HCT116 (cell line): ENCODE data around the gene LMAN1L. TPM values are rescaled to one million over a fixed set of nuclear protein-coding genes. Genes with fewer than 3 reads are reported as not detected.

ENCODE experiments used
- ATAC-seq: fragments of 200-7000 bp; cut with Tn5 transposase; 2 replicates; pipeline ENCODE4 v1.9.1; 2020; ENCODE audit warnings: mild to moderate bottlenecking, moderate library complexity
- BruUV-seq: library from RNA; stranded (reverse); fragments of 400-500 nt; replicated peaks from 2 replicates; lab custom pipeline; 2021; lab: Mats Ljungman, UMichigan
- CTCF ChIA-PET: fragments of 300-600 bp; sonication (Branson Sonifier 250); formaldehyde crosslinking; loops from one replicate; lab custom pipeline; 2021; ENCODE audit warnings: antibody characterized with exemption; lab: Charles Lee
- POLR2A ChIA-PET: fragments of 300-600, 350-600 bp; sonication (Branson Sonifier 250); formaldehyde crosslinking; loops from one replicate; lab custom pipeline; 2021; ENCODE audit warnings: antibody characterized with exemption; lab: Charles Lee
- RAD21 ChIA-PET, 2 experiments: fragments of 300-600 bp; sonication (Branson Sonifier 250); formaldehyde crosslinking; loops; one replicate each; lab custom pipeline; 2023; ENCODE audit warnings: low total read pairs in 2 of 2; ENCODE audit not compliant: uncharacterized antibody in 2 of 2, unreplicated experiment in 2 of 2, low non-redundant PET in 1 of 2; lab: Charles Lee
- DNase-seq: peaks from one replicate; pipeline ENCODE4 v3.0.0-alpha.2; 2010; ENCODE audit warnings: low read depth, low spot score
- H2AFZ ChIP-seq: fragments of 200-600 bp; shearing (Covaris generic), sonication (generic); 2 replicates; pipeline ENCODE4 v1.6.1; 2017; ENCODE audit warnings: low read depth, mixed run types, mixed read lengths, antibody characterized with exemption, low read length; ENCODE audit not compliant: poor library complexity, severe bottlenecking
- H3K27ac ChIP-seq: 2 replicates; pipeline ENCODE4 v1.5.1; 2012; ENCODE audit warnings: low read depth, low read length
- H3K27me3 ChIP-seq: fragments of 200-600 bp; sonication (generic); 2 replicates; pipeline ENCODE4 v1.6.1; 2016; ENCODE audit warnings: mixed run types, low read length, mixed read lengths; ENCODE audit not compliant: insufficient read depth
- H3K36me3 ChIP-seq, 2 experiments: fragments of 200-500 bp in 1 of 2; fragments of 200-600 bp in 1 of 2; sonication (Bioruptor generic) in 1 of 2; sonication (generic) in 1 of 2; 2 replicates each; pipeline versions ENCODE4 v1.5.1 to v1.6.1; 2014 to 2016; ENCODE audit warnings: low read length in 2 of 2, inconsistent platforms in 1 of 2, mixed read lengths in 1 of 2, mixed run types in 1 of 2; ENCODE audit not compliant: insufficient read depth in 2 of 2, control insufficient read depth in 1 of 2
- H3K4me1 ChIP-seq, 2 experiments: fragments of 200-600 bp in 1 of 2; sonication (generic) in 1 of 2; 2 replicates each; pipeline versions ENCODE4 v1.5.1 to v1.6.1; 2012 to 2017; ENCODE audit warnings: low read length in 2 of 2, inconsistent platforms in 1 of 2, mild to moderate bottlenecking in 1 of 2, mixed read lengths in 1 of 2, mixed run types in 1 of 2, moderate library complexity in 1 of 2; ENCODE audit not compliant: insufficient read depth in 2 of 2, control insufficient read depth in 1 of 2
- H3K4me2 ChIP-seq: fragments of 200-600 bp; sonication (generic); 2 replicates; pipeline ENCODE4 v1.6.1; 2017; ENCODE audit warnings: mixed run types, low read length, mixed read lengths
- H3K4me3 ChIP-seq, 2 experiments: fragments of 200-600 bp in 1 of 2; sonication (generic) in 1 of 2; replicated peaks in 1 of 2; 2 replicates each; pipeline ENCODE4 v1.5.1; 2011 to 2016; ENCODE audit warnings: low read length in 2 of 2, control low read depth in 1 of 2, low read depth in 1 of 2, mild to moderate bottlenecking in 1 of 2, mixed read lengths in 1 of 2, mixed run types in 1 of 2
- H3K79me2 ChIP-seq: fragments of 200-600 bp; sonication (generic); 2 replicates; pipeline ENCODE4 v1.6.1; 2017; ENCODE audit warnings: mild to moderate bottlenecking, mixed run types, low read length, moderate library complexity, mixed read lengths; ENCODE audit not compliant: insufficient read depth
- H3K9ac ChIP-seq: fragments of 200-600 bp; sonication (generic); 2 replicates; pipeline ENCODE4 v1.6.1; 2016; ENCODE audit warnings: low read length, mixed read lengths
- H3K9me2 ChIP-seq: fragments of 200-600 bp; sonication (generic), shearing (Covaris generic); 2 replicates; pipeline ENCODE4 v1.6.1; 2017; ENCODE audit warnings: mixed run types, mild to moderate bottlenecking, moderate library complexity; ENCODE audit not compliant: insufficient read depth
- H3K9me3 ChIP-seq, 2 experiments: fragments of 200-500 bp in 1 of 2; fragments of 200-600 bp in 1 of 2; sonication (Bioruptor generic) in 1 of 2; sonication (generic) in 1 of 2; 2 replicates each; pipeline ENCODE4 v1.6.1; 2014 to 2017; ENCODE audit warnings: low read length in 2 of 2, mixed read lengths in 2 of 2, inconsistent platforms in 1 of 2, low read depth in 1 of 2, mild to moderate bottlenecking in 1 of 2, mixed run types in 1 of 2, moderate library complexity in 1 of 2; ENCODE audit not compliant: control insufficient read depth in 1 of 2, insufficient read depth in 1 of 2
- H4K20me1 ChIP-seq: fragments of 200-600 bp; sonication (generic), shearing (Covaris generic); 2 replicates; pipeline ENCODE4 v1.6.1; 2017; ENCODE audit warnings: mixed run types, mild to moderate bottlenecking, moderate library complexity; ENCODE audit not compliant: insufficient read depth
- ATF3 ChIP-seq: IDR thresholded peaks from 2 replicates; pipeline ENCODE4 v1.6.1; 2012
- CEBPB ChIP-seq: IDR thresholded peaks from 2 replicates; pipeline ENCODE4 v1.6.1; 2012; ENCODE audit warnings: low read depth
- ELF1 ChIP-seq: IDR thresholded peaks from 2 replicates; pipeline ENCODE4 v1.6.1; 2012; ENCODE audit warnings: low read depth, borderline replicate concordance
- JUND ChIP-seq: IDR thresholded peaks from 2 replicates; pipeline ENCODE4 v1.6.1; 2012
- POLR2AphosphoS5 ChIP-seq: IDR thresholded peaks from 2 replicates; pipeline ENCODE4 v1.6.1; 2011; ENCODE audit warnings: mild to moderate bottlenecking, low read depth, low read length, moderate library complexity
- REST ChIP-seq: IDR thresholded peaks from 2 replicates; pipeline ENCODE4 v1.6.1; 2012; ENCODE audit warnings: low read depth
- SIN3A ChIP-seq: IDR thresholded peaks from 2 replicates; pipeline ENCODE4 v1.6.1; 2012; ENCODE audit warnings: low read depth
- SP1 ChIP-seq: IDR thresholded peaks from 2 replicates; pipeline ENCODE4 v1.6.1; 2012; ENCODE audit warnings: low read depth
- ZFX ChIP-seq: fragments of 450-650 bp; IDR thresholded peaks from 2 replicates; pipeline ENCODE4 v1.6.1; 2017
- ZNF274 ChIP-seq: fragments of 200-500 bp; sonication (Bioruptor generic); IDR thresholded peaks from 2 replicates; pipeline ENCODE4 v1.6.1; 2014; ENCODE audit warnings: mild to moderate bottlenecking, low read depth, low read length, inconsistent platforms
- intact Hi-C: fragments of 100-400 bp; cut with micrococcal nuclease; formaldehyde crosslinking; loops from 2 replicates; pipeline ENCODE4 v1.10.0; 2022
- total RNA-seq: library from RNA; stranded (reverse); gene quantifications from one replicate; pipeline ENCODE4 v1.2.1, GENCODE V29; 2021; ENCODE audit not compliant: unreplicated experiment

LMAN1L gene
- total RNA-seq, 1 experiment from 2014 or later, result 0.17 TPM

DNA sequence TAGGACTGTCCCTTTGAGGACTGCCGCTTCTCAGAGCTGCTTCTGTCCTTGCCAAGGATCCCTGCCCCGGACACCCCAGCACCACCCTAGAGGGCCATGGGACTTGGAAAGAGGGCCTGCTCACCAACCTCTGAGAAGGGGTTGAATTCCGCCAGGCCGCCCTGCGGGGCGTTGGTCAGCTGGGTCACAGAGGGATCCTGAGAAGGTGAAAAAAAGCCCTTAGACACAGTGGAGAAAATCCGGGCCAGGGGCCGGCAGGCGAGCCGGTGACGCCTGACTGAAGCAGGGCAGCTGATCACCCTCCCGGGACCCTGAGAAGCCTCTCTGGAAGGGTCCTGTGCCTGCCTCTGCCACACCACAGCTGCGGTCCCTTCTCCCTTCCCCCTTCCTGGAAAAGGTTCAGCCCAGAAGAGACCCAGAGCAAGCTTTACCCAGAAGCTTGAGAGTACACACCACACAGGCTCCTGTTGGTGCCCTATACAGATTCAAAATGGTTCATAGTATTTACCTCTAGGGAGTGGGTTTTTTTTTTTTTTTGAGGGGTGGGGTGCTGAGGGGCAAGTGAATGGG is 41.9 kb downstream of the LMAN1L start:
- ATAC-seq, result no peak
- TF ChIP-seq CEBPB (no peak), POLR2AphosphoS5 (no peak), REST (no peak), ZFX (no peak), ZNF274 (no peak), ATF3 (no peak), SIN3A (no peak), JUND (no peak), SP1 (no peak), ELF1 (no peak)
- ChIA-PET POLR2A (no interaction called here), RAD21 (no interaction called here), CTCF (no interaction called here)
- peaks cover 14% of the 10 kb centered on the region for H3K79me2 ChIP-seq
- peaks cover 11 to 20% of the 10 kb centered on the region in 2 experiments; a peak in 3 of 4 replicates for H3K36me3 ChIP-seq
- BruUV-seq, result no TSS peak
- no peak overlapping the region for H3K9ac ChIP-seq
- no peak overlapping the region for H3K4me3 ChIP-seq
- no peaks in the 10 kb centered on the region for H4K20me1 ChIP-seq
- H3K9me3 ChIP-seq, result no peaks in the 10 kb centered on the region
- H3K27ac ChIP-seq, result no peak overlapping the region
- no peaks in the 10 kb centered on the region for H3K27me3 ChIP-seq
- no peaks in the 10 kb centered on the region for H3K9me2 ChIP-seq
- intact Hi-C loops, result no loop called here
- DNase-seq, result no peak
- no peak overlapping the region for H2AFZ ChIP-seq
- peaks cover 0 to 27% of the 10 kb centered on the region in 2 experiments; a peak in 2 of 4 replicates for H3K4me1 ChIP-seq
- H3K4me2 ChIP-seq, result no peak overlapping the region
